Inferior parietal cortex (tissue), 1 donor: Measurements from ENCODE around the gene RASSF7.
A peak's percentile ranks its signal among the peaks of the same experiment; 100 is the strongest.
"Not testable (repeated sequence)": the region's sequence is repeated elsewhere in the genome, so short reads cannot be mapped to it uniquely, and the experiment has no call there.

Experiments used
- DNase-seq: peaks from one replicate; pipeline ENCODE4 v3.0.0-alpha.2; 2016; ENCODE audit errors: extremely low spot score

RASSF7 gene, protein sequence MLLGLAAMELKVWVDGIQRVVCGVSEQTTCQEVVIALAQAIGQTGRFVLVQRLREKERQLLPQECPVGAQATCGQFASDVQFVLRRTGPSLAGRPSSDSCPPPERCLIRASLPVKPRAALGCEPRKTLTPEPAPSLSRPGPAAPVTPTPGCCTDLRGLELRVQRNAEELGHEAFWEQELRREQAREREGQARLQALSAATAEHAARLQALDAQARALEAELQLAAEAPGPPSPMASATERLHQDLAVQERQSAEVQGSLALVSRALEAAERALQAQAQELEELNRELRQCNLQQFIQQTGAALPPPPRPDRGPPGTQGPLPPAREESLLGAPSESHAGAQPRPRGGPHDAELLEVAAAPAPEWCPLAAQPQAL

GRCh38 chr11:560305-561147, at the start of gene RASSF7, which contains the start of gene LMNTD2:
Gene RASSF7 (plus strand): TSS chr11:560970. CDS start chr11:561769, 799 bp downstream.
Gene LMNTD2 (minus strand): TSS chr11:560738. CDS start chr11:560716, 22 bp downstream.
- DNase-seq = peak; percentile 75

DNA sequence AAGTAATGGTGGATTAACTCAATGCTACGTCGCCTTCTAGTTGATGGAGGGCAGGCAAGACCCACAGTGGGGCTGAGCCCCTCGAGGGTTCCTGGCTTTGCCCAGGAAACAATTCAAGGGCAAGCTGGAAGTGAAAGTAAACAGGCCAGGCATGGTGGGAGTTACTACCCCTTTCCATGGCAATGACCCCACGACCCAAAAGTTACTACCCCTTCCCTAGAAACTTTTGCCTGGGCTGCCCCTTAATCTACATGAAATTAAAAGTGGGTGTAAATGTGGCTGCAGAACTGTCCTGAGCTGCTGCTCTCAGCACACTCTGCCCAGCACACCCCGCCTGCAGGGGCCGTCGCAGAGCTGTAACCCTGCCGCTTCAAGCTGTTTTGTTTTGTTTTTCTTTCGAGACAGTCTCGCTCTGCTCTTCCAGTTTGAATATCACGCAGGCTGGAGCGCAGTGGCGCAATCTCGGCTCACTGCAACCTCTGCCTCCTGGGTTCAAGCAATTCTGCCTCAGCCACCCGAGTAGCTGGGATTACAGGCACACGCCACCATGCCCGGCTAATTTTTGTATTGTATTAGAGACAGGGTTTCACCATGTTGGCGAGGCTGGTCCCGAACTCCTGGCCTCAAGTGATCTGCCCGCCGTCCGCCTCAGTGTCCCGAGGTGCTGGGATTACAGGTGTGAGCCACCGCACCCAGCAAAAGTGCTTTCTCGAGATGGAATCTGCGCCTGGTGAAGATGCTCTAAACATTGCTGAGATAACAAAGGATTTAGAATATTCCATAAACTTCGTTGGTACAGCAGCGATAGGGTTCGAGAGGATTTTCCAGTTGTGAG, 47.8 kb upstream of the RASSF7 start:
- DNase-seq = no peak

- no peak for DNase-seq
These were observed 46.2 kb upstream of the RASSF7 start for GRCh38 chr11:514606-515005.

DNA sequence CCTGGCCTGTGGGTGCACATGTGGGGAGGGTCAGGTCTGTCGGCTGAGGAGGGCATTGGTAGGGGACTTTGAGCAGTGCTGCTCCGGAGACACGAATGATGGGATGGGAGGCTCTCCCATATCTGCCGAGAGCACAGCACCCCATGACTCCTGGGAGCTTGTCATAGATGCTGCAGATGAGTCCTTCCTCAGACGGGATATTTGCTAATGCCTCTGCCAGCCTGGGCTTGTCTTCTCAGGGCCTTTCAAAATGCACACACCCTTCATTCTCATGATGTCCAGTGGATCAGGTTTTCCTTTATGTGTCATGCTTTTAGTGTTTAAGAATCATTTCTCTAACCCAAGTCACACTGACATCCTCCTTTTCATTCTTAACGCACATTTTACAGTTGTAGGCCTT, 45.6 kb upstream of the RASSF7 start:
- no peak for DNase-seq

GRCh38 chr11:516400-516799, 44.4 kb upstream of the RASSF7 start:
- DNase-seq = no peak

- not testable (repeated sequence) for DNase-seq
These were observed 43.7 kb upstream of the RASSF7 start for GRCh38 chr11:516918-517685.

GRCh38 chr11:518463-519202, 42.1 kb upstream of the RASSF7 start:
- peak; percentile 84 for DNase-seq

- no peak for DNase-seq
These were observed 40.2 kb upstream of the RASSF7 start for GRCh38 chr11:520428-521176.

- DNase-seq = no peak
These were observed 39.5 kb upstream of the RASSF7 start for GRCh38 chr11:521177-521688.

- DNase-seq = no peak
These were observed 34.6 kb upstream of the RASSF7 start for GRCh38 chr11:526192-526591.

DNA sequence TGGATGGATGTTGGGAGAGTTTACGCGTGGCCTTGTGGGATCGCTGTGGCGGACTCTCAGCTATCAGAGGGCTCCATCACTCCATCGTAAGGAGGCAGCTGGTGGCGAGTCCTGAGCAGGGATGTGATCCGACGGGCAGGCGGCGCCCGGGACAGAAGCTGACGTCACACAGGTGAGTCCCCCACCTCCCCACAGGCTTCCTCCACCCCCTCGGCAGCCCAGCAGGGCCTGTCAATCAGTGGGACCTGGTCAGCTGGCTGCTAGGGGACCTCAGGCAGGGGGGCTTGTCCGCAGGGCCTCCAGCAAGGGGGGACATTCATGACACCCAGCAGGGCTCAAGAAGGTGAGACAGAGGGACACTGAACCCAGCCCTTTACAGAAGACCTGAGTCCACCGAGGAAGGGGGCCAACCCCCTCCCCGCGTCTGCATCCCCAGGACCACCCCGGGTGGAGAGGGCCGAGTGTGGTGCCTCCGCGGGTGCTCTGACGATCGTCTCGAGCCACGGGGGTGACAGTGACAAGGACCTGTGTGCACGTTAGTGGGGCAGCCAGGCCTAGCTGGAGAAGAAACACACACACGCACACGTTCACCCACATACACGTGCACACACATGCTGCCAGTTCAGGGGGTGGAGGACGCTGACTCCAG, 32.5 kb upstream of the RASSF7 start:
- DNase-seq = no peak

DNA sequence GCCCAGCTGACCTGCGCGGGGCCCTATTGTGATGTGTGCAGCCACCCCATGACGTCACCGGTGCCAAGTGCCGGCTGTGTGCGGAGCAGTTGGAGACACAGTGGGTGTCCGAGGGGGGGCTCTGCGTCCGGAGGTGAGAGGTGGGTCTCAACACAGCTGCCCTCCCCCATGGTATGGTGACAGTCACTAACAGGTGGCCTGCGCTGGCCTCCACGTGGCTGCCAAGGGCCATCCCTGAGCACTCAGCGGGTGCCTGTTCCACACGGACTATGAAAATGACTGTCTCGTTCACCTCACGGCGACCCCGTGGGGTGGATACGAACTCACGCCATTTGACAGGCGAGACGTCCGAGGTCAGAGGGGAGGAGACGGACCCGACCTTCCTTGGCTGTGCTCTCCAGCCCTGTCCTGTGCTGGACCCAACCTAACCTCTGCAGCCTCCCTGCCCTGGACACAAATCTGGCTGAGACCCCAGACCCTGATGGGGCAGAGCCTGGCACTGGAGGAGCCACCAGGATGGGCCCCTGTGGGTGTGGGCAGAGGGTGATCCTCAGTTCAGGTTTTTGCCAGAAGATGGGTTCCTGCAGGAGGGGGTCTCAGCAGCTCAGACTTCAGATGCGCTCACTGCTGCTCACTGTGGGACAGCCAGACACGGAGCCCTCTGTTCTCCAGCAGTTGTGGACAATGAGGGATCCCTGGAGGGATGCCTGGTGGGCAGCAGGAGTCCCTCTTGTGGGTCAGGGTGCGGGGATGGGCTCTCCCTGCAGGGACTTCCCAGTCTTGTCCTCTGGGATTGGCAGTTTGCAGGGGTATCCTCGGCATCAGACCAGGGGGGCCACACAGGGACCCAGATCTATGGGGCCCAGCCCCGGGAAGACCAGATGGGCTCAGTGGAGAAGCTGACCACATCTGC, 31.7 kb upstream of the RASSF7 start:
- no peak for DNase-seq

DNA sequence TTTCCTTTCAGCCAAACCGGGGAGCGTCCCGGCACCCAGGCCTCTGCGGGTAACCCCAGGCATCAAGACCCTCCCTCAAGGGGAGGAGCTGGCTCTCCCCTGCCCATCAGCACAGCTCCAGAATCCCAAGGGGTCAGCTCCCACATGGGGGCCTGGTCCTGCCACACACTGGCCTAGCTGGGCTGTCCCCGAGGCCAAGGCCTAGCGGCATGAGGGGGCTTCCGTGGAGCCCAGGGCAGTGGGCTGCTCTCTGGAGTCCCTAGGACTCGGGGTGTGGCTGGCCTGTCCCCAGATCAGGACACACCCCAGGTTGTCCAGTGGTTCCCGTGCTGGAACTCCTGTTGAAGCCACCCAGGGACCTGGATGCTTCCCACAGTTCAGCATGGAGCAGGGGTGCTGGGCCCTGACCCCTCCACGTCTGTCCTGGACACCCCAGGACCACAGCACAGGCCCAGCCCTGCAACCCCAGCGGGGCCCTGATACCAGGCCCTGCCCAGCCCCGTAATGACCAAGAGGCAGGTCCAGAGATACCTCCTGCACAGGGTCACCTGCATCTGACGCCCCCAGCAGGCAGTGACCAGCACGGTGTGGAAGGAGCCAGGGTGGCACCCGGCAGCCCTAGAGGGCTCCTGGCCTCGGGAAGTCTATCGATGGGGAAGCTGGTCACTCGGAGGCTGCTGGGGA, 30.9 kb upstream of the RASSF7 start:
- no peak for DNase-seq

- DNase-seq = no peak
These were observed 29.6 kb upstream of the RASSF7 start for GRCh38 chr11:530960-531831.

DNA sequence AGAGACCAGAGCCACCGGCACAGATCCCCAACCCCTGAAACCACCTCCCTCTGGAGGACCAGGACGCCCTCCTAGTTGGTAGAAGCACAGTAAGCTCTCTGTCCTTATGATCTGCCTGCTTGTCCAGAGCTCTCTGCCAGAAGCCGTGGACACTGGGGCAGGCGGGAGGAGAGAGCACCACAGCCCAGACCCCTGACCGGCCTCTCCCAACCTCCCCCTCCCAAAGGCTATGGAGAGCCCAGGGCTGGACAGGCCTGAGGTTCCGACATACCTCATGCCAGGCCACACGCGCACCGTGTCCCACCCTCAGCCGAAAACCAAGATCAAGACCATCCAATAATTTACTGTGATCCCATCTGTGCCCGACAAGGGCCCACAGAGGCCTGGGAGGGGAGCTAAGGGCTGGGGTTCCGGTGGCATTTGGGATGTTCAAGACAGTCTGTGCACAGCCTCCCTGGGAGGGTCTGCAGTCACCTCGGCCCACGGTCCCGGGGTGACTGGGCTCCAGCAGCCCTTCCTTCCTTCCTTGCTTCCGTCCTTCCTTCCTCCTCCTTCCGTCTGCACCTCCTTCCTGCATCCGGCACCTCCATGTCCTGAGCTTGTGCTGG, 28.7 kb upstream of the RASSF7 start:
- no peak for DNase-seq

DNA sequence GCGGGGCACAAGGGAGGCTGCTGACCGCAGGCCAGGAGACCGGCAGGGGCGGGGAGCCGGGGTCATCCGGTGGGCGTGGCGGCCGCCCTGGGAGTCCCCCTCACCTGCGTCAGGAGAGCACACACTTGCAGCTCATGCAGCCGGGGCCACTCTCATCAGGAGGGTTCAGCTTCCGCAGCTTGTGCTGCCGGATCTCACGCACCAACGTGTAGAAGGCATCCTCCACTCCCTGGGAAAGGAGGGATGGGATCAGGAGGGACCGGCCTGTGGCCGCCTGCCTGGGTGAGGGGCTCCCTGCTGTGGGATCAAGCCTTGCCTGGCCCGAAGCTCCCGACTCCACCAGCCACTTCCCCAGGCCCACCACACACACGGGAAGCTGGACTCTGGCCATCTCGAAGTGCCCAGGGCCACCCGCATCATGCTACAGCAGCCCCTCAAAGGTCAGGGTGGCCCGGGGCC, 28.2 kb upstream of the RASSF7 start:
- no peak for DNase-seq
